ENCODE measurements around the gene TMEM139. TPM values are rescaled to one million over a fixed set of nuclear protein-coding genes. Genes with fewer than 3 reads are reported as not detected.

Gene TMEM139
- total RNA-seq, 4 donors from 2014 or later = 1.0 TPM; not detected in 3

GRCh38 chr7:143269251-143269650 lies 15.5 kb upstream of the TMEM139 start:
- no peak overlapping the region for H3K4me3 ChIP-seq
- H3K27me3 ChIP-seq = no peaks in the 10 kb centered on the region
- intact Hi-C loops (cut with DNase I) = no loop called here
- peaks cover 18 to 47% (median 34%) of the 10 kb centered on the region in 4 donors for H3K36me3 ChIP-seq
- no peak for DNase-seq (ENCODE audit: extremely low spot score)
- H3K27ac ChIP-seq (replicated peaks in 1 of 4) = no peak overlapping the region
- H3K9me3 ChIP-seq = no peaks in the 10 kb centered on the region
- peaks cover 13 to 22% (median 16%) of the 10 kb centered on the region in 4 donors for H3K4me1 ChIP-seq
- WGBS = 85% methylated on average over 5 of the region's 5 CpGs
- TF ChIP-seq POLR2A (IDR thresholded peaks at IDR 0.05; ENCODE audit: low read depth) (no peak), POLR2AphosphoS5 (IDR thresholded peaks at IDR 0.05) (no peak), EP300 (IDR thresholded peaks at IDR 0.05) (no peak)
- TF ChIP-seq, protein P1, sequence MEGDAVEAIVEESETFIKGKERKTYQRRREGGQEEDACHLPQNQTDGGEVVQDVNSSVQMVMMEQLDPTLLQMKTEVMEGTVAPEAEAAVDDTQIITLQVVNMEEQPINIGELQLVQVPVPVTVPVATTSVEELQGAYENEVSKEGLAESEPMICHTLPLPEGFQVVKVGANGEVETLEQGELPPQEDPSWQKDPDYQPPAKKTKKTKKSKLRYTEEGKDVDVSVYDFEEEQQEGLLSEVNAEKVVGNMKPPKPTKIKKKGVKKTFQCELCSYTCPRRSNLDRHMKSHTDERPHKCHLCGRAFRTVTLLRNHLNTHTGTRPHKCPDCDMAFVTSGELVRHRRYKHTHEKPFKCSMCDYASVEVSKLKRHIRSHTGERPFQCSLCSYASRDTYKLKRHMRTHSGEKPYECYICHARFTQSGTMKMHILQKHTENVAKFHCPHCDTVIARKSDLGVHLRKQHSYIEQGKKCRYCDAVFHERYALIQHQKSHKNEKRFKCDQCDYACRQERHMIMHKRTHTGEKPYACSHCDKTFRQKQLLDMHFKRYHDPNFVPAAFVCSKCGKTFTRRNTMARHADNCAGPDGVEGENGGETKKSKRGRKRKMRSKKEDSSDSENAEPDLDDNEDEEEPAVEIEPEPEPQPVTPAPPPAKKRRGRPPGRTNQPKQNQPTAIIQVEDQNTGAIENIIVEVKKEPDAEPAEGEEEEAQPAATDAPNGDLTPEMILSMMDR (IDR thresholded peaks at IDR 0.05) = no peak

DNA sequence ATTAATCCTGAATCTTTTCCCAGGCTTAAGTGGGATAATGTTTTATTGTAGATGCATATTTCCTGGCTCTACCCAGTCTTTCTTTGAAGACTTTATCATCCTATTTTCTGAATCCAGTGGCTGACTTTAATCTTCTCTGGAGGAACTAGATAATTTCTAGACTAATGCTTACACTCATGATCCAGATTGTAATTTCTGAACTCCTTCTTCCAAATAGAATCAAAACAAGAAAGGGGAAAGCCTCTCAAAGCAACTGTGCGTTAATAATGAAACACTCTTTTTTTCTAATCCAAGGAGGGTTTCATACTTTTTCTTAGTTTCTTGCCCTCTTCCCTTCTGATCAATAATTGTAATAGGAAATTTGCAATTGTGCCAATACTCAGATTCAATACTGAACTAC lies 13.5 kb upstream of the TMEM139 start:
- TF ChIP-seq, protein P1 (IDR thresholded peaks at IDR 0.05) = no peak
- no peak for TF ChIP-seq POLR2AphosphoS5 (IDR thresholded peaks at IDR 0.05)
- TF ChIP-seq EP300 (IDR thresholded peaks at IDR 0.05) = no peak
- no peak for TF ChIP-seq POLR2A (IDR thresholded peaks at IDR 0.05; ENCODE audit: low read depth)
- peaks cover 0 to 2% (median 0%) of the 10 kb centered on the region in 4 donors for H3K4me1 ChIP-seq
- no peaks in the 10 kb centered on the region for H3K27me3 ChIP-seq
- peaks cover 18 to 42% (median 34%) of the 10 kb centered on the region in 4 donors for H3K36me3 ChIP-seq
- DNase-seq (ENCODE audit: extremely low spot score) = no peak
- H3K27ac ChIP-seq (replicated peaks in 1 of 4) = no peak overlapping the region
- no peak overlapping the region for H3K4me3 ChIP-seq
- intact Hi-C loops (cut with DNase I) = no loop called here
- WGBS = 95% methylated on average over 1 of the region's 1 CpG
- H3K9me3 ChIP-seq = no peaks in the 10 kb centered on the region

GRCh38 chr7:143272871-143273270 lies 11.9 kb upstream of the TMEM139 start:
- no peak for DNase-seq (ENCODE audit: extremely low spot score)
- Histone ChIP-seq H3K27ac (replicated peaks in 1 of 4) (no peak overlapping the region), H3K36me3 (peaks cover 12 to 28% (median 24%) of the 10 kb centered on the region in 4 donors), H3K27me3 (no peaks in the 10 kb centered on the region), H3K4me1 (no peaks in the 10 kb centered on the region), H3K4me3 (no peak overlapping the region), H3K9me3 (no peaks in the 10 kb centered on the region)
- intact Hi-C loops (cut with DNase I) = no loop called here
- TF ChIP-seq, protein P1 (IDR thresholded peaks at IDR 0.05) = no peak
- no peak for TF ChIP-seq POLR2A (IDR thresholded peaks at IDR 0.05; ENCODE audit: low read depth)
- no peak for TF ChIP-seq POLR2AphosphoS5 (IDR thresholded peaks at IDR 0.05)
- TF ChIP-seq EP300 (IDR thresholded peaks at IDR 0.05) = no peak
- 93% methylated on average over 2 of the region's 2 CpGs for WGBS

GRCh38 chr7:143279186-143280098 lies 5.3 kb upstream of the TMEM139 start:
- Histone ChIP-seq H3K27me3 (no peaks in the 10 kb centered on the region), H3K36me3 (no peaks in the 10 kb centered on the region), H3K4me1 (peaks cover 13 to 20% (median 19%) of the 10 kb centered on the region in 4 donors), H3K27ac (replicated peaks in 1 of 4) (peak overlapping the region; percentile 42 to 62 (median 60)), H3K4me3 (peak overlapping the region in 3 of 4 donors; percentile 6 to 13 (median 12)), H3K9me3 (no peaks in the 10 kb centered on the region)
- no peak for DNase-seq (ENCODE audit: extremely low spot score)
- intact Hi-C loops (cut with DNase I) = no loop called here
- WGBS = 44% methylated on average over 8 of the region's 8 CpGs
- TF ChIP-seq POLR2A (IDR thresholded peaks at IDR 0.05; ENCODE audit: low read depth) (no peak), POLR2AphosphoS5 (IDR thresholded peaks at IDR 0.05) (no peak)

- DNase-seq (ENCODE audit: extremely low spot score) = no peak
- H3K36me3 ChIP-seq = no peaks in the 10 kb centered on the region
- intact Hi-C loops (cut with DNase I) = no loop called here
- H3K27me3 ChIP-seq = no peaks in the 10 kb centered on the region
- H3K4me3 ChIP-seq = peak overlapping the region in 2 of 4 donors; percentile 12 to 13
- H3K9me3 ChIP-seq = no peaks in the 10 kb centered on the region
- H3K27ac ChIP-seq (replicated peaks in 1 of 4) = peak overlapping the region; percentile 42 to 62 (median 60)
- WGBS = 52% methylated on average over 1 of the region's 1 CpG
- TF ChIP-seq POLR2AphosphoS5 (IDR thresholded peaks at IDR 0.05) = no peak
- TF ChIP-seq, protein P1 (IDR thresholded peaks at IDR 0.05) = no peak
- no peak for TF ChIP-seq POLR2A (IDR thresholded peaks at IDR 0.05; ENCODE audit: low read depth)
- peaks cover 13 to 20% (median 19%) of the 10 kb centered on the region in 4 donors for H3K4me1 ChIP-seq
Measured at GRCh38 chr7:143280160-143280559, 4.6 kb upstream of the TMEM139 start.
